Measurements from ENCODE around the gene LILRB1.
"Not testable (repeated sequence)": the region's sequence is repeated elsewhere in the genome, so short reads cannot be mapped to it uniquely, and the experiment has no call there.

Gene LILRB1

DNA sequence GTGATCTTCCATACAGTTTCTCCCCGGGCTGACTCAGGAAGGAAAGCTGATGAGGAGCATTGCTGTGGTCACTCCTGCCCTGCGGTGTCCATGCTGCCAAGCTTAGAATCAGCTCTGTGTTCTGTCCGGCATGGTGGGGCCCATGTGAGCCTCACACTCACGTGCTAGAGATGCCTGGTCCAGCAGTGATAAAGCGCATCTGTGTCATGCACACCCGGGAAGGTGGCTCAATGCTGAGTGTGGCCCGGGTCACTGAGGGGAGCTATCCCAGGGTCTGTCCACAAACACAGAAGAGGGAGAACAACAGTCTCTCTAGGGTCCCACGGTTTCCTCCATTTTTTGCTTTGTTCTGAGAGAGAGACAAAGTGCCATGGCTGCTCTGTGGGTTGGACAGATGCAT is 3.5 kb upstream of the LILRB1 start:
- DNase-seq, result no peak

DNA sequence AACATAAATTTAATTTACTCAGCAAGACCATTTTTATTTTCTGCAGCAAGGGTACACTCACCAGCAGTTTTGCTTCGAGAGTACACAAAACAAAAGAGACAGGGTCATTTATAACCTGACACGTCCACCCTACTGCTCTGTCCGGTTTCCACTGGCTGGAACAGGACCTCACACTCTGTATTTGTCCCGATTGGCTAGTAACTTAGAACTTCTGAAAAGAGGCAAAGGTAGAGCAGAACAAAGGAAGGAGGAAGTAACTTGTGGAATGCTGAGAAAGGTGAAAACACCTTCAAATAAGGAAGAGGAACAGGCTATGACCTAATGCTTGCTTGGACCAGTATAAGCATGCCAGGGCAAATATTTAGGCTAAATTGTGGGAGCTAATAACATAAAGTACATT is 2.4 kb upstream of the LILRB1 start:
- DNase-seq, result not testable (repeated sequence)

DNA sequence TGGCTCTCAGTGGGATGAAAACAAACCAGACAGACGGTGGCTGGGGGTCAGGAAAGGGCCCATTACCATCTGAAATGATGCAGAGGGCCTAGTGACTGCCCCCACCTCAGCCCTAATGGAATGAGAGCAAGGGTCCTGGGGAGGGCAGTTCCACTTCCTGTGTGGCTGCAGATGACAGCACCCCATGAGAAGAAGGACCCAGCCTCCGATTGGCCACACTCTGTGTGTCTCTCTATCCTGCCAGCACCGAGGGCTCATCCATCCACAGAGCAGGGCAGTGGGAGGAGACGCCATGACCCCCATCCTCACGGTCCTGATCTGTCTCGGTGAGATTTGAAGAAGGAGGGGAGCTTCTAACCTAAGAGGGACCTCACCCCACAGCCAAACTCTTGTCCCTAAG is 498 bp downstream of the LILRB1 start:
- no peak for DNase-seq

DNA sequence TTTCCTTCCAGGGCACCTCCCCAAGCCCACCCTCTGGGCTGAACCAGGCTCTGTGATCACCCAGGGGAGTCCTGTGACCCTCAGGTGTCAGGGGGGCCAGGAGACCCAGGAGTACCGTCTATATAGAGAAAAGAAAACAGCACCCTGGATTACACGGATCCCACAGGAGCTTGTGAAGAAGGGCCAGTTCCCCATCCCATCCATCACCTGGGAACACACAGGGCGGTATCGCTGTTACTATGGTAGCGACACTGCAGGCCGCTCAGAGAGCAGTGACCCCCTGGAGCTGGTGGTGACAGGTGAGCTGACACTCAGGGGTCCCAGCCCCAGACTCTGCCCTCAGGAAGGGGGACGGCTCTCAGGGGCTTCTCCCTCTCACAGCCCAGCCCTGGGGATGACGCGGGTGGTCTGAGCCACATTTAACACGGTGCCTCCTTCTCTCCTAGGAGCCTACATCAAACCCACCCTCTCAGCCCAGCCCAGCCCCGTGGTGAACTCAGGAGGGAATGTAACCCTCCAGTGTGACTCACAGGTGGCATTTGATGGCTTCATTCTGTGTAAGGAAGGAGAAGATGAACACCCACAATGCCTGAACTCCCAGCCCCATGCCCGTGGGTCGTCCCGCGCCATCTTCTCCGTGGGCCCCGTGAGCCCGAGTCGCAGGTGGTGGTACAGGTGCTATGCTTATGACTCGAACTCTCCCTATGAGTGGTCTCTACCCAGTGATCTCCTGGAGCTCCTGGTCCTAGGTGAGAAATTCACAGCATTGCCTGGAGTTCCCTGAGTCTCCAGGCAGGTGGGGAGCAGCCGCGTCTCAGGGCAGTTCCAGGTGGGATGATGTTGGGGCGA is 1.4 kb downstream of the LILRB1 start:
- DNase-seq, result not testable (repeated sequence)

DNA sequence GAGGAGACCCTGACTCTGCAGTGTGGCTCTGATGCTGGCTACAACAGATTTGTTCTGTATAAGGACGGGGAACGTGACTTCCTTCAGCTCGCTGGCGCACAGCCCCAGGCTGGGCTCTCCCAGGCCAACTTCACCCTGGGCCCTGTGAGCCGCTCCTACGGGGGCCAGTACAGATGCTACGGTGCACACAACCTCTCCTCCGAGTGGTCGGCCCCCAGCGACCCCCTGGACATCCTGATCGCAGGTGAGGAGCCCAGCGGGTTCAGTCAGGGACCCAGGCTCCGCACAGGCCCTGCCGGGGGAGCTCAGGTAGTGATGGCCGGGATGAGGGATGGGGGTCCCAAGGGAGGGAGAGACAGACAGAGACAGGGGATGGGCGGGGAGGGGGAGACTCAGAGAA is 2.2 kb downstream of the LILRB1 start:
- not testable (repeated sequence) for DNase-seq

DNA sequence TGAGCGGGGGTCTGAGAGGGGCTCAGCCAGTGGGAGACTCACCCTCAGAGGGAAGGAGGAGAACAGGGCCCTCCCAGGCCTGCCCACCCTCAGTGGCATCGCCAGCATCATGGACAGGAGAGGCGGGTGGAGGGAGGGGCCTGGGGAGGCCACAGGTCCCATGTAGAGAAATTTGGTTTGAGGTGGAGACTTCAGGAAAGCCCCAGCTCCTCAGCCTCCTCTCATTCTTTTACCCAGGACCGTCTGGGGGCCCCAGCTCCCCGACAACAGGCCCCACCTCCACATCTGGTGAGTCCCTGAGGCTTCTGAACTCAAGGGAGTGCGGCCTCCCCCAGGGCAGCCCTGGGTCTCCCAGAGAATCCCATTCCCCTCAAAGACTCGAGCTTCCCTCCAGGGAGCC is 3.1 kb downstream of the LILRB1 start:
- DNase-seq, result no peak

DNA sequence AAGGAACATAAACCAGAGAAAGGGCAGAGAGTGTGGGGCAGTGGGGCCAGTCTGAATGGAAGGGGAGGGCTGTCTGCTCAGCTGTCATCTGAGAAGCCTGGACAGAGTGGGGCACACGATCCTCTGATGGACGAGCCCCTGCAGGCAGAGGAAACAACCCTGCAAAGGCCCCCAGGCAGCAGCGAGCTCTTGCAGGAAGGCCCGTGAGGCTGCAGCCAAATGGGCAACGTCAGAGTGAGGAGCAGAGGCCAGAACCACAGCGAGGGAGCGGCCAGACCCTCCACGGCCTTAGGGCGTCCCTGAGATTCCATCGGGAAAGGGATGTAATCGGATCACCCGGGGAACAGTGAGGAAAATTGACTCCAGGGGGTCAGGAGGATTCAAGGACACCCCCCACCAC is 5.8 kb downstream of the LILRB1 start:
- DNase-seq, result not testable (repeated sequence)

DNA sequence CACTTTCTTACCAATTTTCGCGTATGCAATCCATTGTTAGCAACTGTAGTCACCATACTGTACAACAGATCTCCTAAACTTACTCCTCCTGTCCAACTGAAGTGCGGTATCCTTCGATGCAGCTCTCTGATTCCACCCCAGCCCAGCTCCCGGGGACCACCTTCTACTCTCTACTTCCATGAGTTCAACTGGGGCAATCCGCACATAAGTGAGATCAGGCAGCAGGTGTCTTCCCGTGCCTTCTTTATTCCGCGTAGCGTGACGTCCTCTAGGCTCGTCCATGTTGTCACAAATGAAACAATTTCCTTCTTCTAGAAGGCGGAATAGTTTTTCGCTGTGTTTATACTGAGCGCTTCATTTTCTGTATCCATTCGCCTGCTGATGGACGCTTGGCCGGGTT is 8.4 kb downstream of the LILRB1 start:
- no peak for DNase-seq

DNA sequence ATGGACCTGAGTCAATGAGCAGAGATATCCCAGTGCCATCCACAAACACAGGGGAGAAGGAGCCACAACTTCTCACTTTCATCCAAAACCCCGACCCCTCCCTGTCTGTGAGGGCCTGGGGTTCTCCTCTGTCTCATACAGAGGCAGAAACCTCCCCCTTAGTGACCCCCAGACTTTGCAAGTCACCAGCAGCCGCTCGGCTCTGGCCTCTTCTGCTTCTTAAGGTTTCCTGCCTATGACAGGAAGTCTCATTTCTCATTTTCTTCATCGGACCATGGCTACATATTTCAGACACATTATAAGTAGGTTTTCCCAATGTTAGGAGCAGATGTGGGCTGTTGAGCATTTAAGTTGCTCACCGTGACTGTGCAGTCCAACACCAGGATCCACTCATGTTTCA is 12.7 kb downstream of the LILRB1 start:
- not testable (repeated sequence) for DNase-seq

DNA sequence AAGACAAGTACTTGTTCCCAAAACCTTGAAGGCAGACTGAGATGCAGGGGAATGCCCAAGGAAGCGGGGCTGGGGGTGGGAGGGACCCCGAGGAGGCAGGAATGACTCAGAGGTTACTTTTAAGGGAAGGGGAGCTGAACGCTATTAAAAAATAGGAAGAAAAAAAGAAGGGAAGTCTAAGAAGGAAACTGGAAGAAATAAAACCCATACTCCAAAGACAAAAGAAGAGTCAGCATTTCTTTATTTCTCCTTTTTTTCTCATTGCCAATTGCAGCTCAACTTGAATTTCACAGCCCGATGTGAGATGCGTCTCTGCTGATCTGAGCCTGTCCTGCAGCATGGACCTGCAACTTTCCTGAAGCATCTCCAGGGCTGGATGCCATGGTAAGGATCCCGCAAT is 13.3 kb downstream of the LILRB1 start:
- not testable (repeated sequence) for DNase-seq

DNA sequence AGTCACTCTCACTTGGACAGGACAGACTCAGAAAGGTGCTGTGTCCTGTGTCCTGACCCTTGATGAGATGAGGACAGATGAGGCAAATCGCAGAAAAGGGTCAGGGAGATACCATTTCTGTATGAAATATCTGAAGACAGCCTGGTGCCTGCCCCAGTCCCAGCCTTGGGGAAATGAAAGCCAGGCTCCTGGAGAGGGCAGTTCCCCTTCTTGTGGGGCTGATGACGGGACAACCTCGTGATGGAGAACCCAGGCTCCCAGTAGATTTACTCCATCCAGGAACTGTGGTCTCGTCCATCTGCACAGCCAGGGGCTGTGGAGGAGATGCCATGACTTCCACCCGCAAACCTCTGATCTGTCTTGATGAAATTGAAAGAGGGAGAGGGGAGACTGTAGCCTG is 13.8 kb downstream of the LILRB1 start:
- DNase-seq, result no peak

DNA sequence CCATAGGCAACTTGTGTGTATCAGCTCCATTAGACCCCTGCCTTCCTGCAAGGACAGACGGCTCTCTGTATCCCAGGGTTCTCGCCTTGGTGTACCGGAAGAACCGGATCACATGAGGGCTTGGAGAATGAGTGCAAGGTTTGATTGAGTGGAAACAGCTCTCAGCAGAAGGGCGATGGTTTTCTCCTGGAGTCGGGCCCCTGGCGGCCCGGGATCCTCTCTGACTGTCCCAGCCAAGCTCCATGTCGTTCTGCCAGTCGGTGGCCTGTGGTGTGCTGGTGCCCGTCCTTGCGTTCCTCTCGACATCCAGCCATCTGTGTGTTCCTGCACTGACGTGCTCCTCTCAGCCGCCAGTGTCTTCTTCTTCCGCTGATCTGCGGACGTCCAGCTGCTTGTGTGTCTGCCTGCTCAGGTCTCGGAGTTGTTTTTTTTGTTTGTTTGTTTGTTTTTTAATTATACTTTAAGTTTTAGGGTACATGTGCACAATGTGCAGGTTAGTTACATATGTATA is 16.1 kb downstream of the LILRB1 start:
- DNase-seq, result no peak

DNA sequence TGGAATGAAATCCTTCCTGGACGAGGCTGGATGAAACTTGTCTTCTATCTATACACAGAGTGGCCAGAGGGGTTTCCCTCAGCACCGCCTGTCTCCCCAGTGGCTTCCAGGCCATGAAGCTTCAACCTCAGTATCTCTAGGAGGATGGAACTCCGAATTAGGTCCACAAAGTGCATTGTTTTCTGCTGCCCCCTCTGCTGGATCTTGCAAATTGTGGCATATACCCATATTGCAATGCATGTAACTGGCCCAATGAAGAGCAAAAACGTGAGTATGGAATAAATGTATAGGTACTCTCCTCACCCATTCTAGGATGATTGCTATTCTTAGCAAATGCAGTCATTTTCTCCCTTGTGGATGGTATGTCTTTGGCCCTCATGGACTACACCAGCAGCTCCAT is 17.8 kb downstream of the LILRB1 start:
- DNase-seq, result no peak

DNA sequence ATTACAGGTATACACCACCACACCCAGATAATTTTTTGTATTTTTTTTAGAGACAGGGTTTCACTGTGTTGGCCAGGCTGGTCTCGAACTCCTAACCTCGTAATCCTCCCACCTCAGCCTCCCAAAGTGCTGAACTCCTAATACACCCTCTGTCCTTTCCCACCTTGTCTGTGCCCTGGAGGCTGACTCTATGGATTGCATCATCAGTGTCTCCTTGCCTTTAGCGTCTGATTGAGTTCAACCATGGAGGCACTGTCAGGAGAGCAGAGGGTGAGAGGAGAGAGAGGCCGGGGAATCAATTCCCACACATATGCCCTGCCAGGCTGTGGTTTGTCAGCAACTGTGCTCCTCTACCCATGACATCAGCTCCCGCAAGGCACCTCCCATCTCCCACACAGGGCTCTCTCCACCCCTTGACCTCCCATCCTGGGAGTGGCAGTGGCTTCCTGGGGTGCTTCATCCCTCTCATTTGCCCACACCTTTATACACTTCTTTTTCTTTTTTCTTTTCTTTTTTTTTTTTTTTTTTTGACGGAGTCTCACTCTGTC is 19.9 kb downstream of the LILRB1 start:
- DNase-seq, result no peak

DNA sequence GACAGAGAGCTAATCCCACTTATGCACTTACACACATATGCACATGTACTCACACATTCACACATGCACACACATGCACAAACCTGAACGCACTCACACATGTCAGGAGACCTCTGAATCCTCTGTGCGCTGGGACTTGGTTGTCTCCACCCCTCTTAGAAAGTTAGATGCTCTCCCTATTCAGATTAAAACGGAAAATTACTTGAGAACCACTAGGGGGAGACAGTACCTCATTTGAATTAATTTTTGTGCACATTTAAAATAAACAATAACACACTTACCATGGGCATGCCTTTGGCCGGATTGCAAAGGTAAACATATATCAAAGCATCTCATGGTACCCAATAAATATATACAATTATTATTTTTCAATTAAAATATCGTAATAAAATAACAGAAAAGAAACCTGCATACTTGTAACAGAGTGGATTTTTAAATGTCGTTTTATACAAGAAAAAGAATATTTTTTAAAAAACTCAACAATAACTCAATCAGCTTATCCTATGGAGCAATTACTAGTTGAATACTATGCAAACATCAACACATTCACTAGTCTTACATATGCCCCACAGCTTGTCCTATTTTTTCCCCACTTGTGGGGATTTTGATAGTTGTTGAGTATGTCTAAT is 23.0 kb downstream of the LILRB1 start:
- no peak for DNase-seq

DNA sequence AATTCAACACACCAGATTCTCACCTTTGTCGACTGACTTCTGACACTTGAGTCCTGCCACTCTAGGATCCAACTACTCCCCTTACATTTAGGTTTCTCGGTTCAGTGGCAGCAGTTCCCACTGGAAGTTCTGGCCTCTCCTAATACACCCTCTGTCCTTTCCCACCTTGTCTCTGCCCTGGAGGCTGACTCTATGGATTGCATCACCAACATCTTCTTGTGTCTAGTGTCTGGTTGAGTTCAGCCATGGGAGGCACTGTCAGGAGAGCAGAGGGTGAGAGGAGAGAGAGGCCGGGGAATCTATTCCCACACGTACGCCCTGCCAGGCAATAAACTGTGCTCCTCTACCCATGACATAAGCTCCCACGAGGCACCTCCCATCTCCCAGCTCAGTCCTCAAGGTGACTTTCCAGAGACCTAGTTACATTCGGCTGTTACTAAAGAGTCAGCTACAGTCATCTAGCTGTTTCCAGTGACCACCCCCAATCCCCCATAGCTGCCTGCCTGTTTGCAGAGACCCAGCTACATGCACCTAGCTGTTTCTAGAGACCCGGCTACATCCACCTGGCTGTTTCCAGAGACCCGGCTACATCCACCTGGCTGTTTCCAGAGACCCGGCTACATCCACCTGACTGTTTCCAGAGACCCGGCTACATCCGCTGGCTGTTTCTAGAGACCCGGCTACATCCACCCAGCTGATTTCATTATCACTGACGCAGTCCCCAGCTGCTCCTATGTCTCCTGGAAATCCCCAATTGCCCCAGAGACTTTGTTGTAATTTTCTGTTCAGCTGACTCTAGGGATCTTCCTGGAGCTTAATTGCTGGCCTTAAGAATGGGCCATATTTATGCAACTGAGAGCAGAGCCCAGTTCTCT is 24.4 kb downstream of the LILRB1 start:
- DNase-seq, result no peak

DNA sequence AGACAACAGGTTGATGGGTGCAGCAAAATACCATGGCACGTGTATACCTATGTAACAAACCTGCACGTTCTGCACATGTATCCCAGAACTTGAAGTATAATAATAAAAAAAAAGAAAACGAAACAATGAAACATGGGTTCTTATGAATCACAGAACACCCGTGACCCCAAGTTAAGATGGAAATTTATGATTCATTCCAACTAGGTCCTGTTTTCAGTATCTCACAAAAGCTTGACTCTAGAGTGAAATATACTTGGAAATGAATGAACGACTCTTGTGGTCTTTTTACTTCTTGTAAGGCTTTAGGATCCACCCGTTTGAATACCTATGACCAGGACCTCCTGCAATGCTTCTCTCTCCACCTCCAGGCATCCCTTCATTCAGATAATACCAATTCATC is 29.0 kb downstream of the LILRB1 start:
- no peak for DNase-seq

DNA sequence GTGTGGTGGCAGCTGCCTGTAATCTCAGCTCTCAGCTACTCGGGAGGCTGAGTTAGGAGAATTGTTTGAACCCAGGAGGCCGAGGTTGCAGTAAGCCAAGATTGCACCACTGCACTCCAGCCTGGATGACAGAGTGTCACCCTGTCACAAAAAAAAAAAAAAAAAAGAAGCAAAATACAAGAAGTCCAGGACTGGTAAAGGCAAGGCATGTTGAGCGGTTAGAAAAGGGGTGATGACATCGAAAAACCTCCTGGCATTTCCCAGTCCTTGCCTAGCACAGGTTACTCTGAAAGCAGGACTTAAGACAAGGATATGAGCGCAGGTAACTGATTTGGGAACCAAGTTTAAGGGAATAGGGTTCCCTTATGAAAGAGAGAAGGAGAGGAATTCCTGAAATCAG is 30.0 kb downstream of the LILRB1 start:
- no peak for DNase-seq

DNA sequence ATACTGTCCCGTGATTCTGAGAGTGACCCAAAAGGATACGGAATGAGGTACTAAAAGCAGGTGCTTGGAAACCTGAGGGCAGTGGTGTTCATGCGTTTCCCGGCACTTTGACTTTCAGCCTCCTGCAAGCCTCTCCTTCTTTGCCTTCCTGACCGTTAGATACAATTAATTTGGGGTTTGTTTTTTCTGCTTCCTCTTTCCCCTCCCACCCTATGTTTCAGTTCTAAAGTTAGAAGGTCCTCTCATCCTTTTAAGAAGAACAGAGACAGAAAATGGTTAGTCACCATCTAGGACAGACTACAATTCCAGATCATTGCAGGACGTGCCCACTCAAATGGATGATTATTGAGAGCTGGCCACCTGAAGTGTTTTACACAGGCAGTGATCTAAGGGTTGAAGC is 30.7 kb downstream of the LILRB1 start:
- DNase-seq, result no peak

DNA sequence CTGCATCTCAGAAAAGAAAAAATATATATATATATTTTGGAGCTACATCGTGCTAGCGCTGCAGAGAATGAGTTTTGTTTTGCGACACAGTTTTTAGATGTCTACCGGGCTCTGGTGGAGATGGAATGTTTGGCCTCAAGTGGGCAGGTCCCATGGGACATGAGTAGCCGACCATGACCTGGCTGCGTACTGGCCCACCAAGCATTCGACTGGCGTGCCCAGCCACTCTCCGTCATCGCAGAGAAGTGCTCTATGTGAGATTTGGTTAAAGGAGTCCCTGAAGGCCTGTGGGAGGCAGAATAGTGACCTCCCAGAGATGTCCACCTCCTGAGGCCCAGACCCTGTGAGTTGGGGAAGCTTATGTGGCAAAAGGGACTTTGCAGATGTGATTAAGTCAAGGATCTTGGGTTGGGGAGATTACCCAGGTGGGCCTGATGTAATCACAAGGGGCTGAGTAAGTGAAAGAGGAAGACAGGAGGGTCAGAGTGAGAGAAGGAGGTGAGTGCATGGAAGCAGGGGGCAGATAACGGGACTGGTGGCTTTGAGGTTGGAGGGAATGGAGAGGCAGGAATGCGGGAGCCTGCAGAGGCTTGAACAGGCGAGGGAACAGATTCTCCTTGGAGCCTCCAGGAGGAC is 31.7 kb downstream of the LILRB1 start:
- DNase-seq, result no peak

DNA sequence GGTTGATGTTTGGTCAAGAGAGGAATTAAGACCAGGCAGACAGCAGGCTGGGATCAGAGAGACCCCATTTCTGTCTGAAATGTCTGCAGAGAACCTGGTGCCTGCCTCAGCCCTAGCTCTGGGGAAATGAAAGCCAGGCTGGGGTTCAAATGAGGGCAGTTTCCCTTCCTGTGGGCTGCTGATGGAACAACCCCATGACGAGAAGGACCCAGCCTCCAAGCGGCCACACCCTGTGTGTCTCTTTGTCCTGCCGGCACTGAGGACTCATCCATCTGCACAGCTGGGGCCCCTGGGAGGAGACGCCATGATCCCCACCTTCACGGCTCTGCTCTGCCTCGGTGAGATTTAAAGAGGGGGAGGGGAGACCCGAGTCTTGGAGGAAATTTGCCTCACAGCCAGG is 32.4 kb downstream of the LILRB1 start, which contains the start of gene LILRB4:
Gene LILRB4 (plus strand): TSS at position 256 of the 400 bp plus-strand sequence. CDS start 49 bp downstream, at position 305.
- DNase-seq, result no peak

DNA sequence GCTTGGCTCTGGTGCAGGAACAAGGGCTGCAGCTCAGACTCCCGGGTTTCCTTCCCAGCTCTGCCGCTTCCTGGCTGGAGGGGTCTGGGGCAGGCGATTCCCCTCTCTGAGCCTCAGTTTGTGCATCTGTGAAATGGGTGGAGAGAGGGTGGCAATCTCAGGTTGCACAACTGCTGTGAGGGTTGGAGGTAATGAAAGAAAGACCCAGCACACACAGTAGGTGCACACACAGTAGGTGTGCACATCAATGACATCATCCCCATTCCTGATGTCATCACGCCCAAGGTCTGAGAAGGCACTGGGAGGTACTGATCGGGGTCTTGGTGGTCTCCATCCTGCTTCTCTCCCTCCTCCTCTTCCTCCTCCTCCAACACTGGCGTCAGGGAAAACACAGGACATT is 35.2 kb downstream of the LILRB1 start:
- DNase-seq, result no peak
